ENCODE data around the gene CLSTN2.

The CLSTN2 gene

GRCh38 chr3:139948467-139948866 lies 13.5 kb downstream of the CLSTN2 start:
- Histone ChIP-seq H3K36me3 (ENCODE audit: control insufficient read depth, low read length) (no peaks in the 10 kb centered on the region), H3K27ac (ENCODE audit: low read depth, low read length) (no peak overlapping the region), H3K27me3 (ENCODE audit: control insufficient read depth, low read length) (no peaks in the 10 kb centered on the region), H3K79me2 (ENCODE audit: control insufficient read depth, low read length) (no peaks in the 10 kb centered on the region), H3K4me2 (ENCODE audit: low read length) (no peak overlapping the region), H3K4me3 (ENCODE audit: low read length) (no peak overlapping the region), H3F3A (ENCODE audit: control insufficient read depth, insufficient read depth) (no peaks in the 10 kb centered on the region), H4K20me1 (ENCODE audit: control insufficient read depth, insufficient read depth, low read depth, low read length) (no peaks in the 10 kb centered on the region), H3K9me3 (ENCODE audit: control insufficient read depth, insufficient read depth, low read length) (no peaks in the 10 kb centered on the region), H3K4me1 (ENCODE audit: control insufficient read depth, low read length) (no peaks in the 10 kb centered on the region), H3K9me2 (replicated peaks; ENCODE audit: control insufficient read depth, low read length) (no peaks in the 10 kb centered on the region)
- TF ChIP-seq EZH2phosphoT487 (IDR thresholded peaks at IDR 0.05; ENCODE audit: borderline replicate concordance, low read length) (no peak), CTCF (IDR thresholded peaks at IDR 0.05; ENCODE audit: low read depth, low read length, poor library complexity, severe bottlenecking) (no peak)

- Histone ChIP-seq H3K9me2 (replicated peaks; ENCODE audit: control insufficient read depth, low read length) (no peaks in the 10 kb centered on the region), H3F3A (ENCODE audit: control insufficient read depth, insufficient read depth) (no peaks in the 10 kb centered on the region), H3K79me2 (ENCODE audit: control insufficient read depth, low read length) (no peaks in the 10 kb centered on the region), H3K27me3 (ENCODE audit: control insufficient read depth, low read length) (no peaks in the 10 kb centered on the region), H3K4me3 (ENCODE audit: low read length) (no peak overlapping the region), H4K20me1 (ENCODE audit: control insufficient read depth, insufficient read depth, low read depth, low read length) (no peaks in the 10 kb centered on the region), H3K4me2 (ENCODE audit: low read length) (no peak overlapping the region), H3K36me3 (ENCODE audit: control insufficient read depth, low read length) (no peaks in the 10 kb centered on the region), H3K27ac (ENCODE audit: low read depth, low read length) (no peak overlapping the region), H3K9me3 (ENCODE audit: control insufficient read depth, insufficient read depth, low read length) (no peaks in the 10 kb centered on the region), H3K4me1 (ENCODE audit: control insufficient read depth, low read length) (no peaks in the 10 kb centered on the region)
- no peak for TF ChIP-seq CTCF (IDR thresholded peaks at IDR 0.05; ENCODE audit: low read depth, low read length, poor library complexity, severe bottlenecking)
Observed at GRCh38 chr3:139948898-139949297, 13.9 kb downstream of the CLSTN2 start.

- Histone ChIP-seq H4K20me1 (ENCODE audit: control insufficient read depth, insufficient read depth, low read depth, low read length) (no peaks in the 10 kb centered on the region), H3K9me3 (ENCODE audit: control insufficient read depth, insufficient read depth, low read length) (no peaks in the 10 kb centered on the region)
Observed at GRCh38 chr3:139953131-139953910, 18.3 kb downstream of the CLSTN2 start.

More at GRCh38 chr3:139953131-139953910, 18.3 kb downstream of the CLSTN2 start:
- H3K27ac ChIP-seq (ENCODE audit: low read depth, low read length), result no peak overlapping the region
- no peaks in the 10 kb centered on the region for H3K27me3 ChIP-seq (ENCODE audit: control insufficient read depth, low read length)
- no peak overlapping the region for H3K4me2 ChIP-seq (ENCODE audit: low read length)
- no peaks in the 10 kb centered on the region for H3K4me1 ChIP-seq (ENCODE audit: control insufficient read depth, low read length)
- H3K4me3 ChIP-seq (ENCODE audit: low read length), result no peak overlapping the region
- no peaks in the 10 kb centered on the region for H3K9me2 ChIP-seq (replicated peaks; ENCODE audit: control insufficient read depth, low read length)
- TF ChIP-seq EZH2phosphoT487 (IDR thresholded peaks at IDR 0.05; ENCODE audit: borderline replicate concordance, low read length) (no peak), CTCF (IDR thresholded peaks at IDR 0.05; ENCODE audit: low read depth, low read length, poor library complexity, severe bottlenecking) (no peak)
- H3K36me3 ChIP-seq (ENCODE audit: control insufficient read depth, low read length), result no peaks in the 10 kb centered on the region
- no peaks in the 10 kb centered on the region for H3F3A ChIP-seq (ENCODE audit: control insufficient read depth, insufficient read depth)
- H3K79me2 ChIP-seq (ENCODE audit: control insufficient read depth, low read length), result no peaks in the 10 kb centered on the region

All from DOHH2 (cell line).